K562 (cell line): ENCODE results near the gene MEF2B. TPM values are rescaled to one million over a fixed set of nuclear protein-coding genes. Genes with fewer than 3 reads are reported as not detected.
A peak's percentile ranks its signal among the peaks of the same experiment; 100 is the strongest.

Experiments used
- BHLHE40 ChIP-seq: IDR thresholded peaks from 2 replicates; pipeline ENCODE4 v1.6.1; 2011; ENCODE audit warnings: low read length, improper control_type of control experiment
- BRCA1 ChIP-seq, 2 experiments: fragments of 450-650 bp in 1 of 2; sonication (generic) in 1 of 2; formaldehyde crosslinking in 1 of 2; IDR thresholded peaks; 2 replicates each; pipeline versions ENCODE4 v1.5.0 to v1.6.1; 2017 to 2020; ENCODE audit warnings: mild to moderate bottlenecking in 1 of 2, missing genetic modification reagents in 1 of 2
- CBFA2T2 ChIP-seq: fragments of 450-650 bp; conservative IDR thresholded peaks from 2 replicates; pipeline ENCODE4 v1.6.1; 2017; ENCODE audit warnings: mild to moderate bottlenecking
- CBFB ChIP-seq: sonication (generic); formaldehyde crosslinking; IDR thresholded peaks from 2 replicates; pipeline ENCODE4 v1.4.0; 2020; ENCODE audit warnings: mild to moderate bottlenecking, missing genetic modification reagents
- COPS2 ChIP-seq: fragments of 450-650 bp; conservative IDR thresholded peaks from 2 replicates; pipeline ENCODE4 v1.6.1; 2016; ENCODE audit warnings: mild to moderate bottlenecking, moderate library complexity
- CREM ChIP-seq: IDR thresholded peaks from 2 replicates; pipeline ENCODE4 v1.6.1; 2014; ENCODE audit warnings: antibody characterized with exemption, low read depth
- FOXA3 ChIP-seq, 2 experiments: fragments of 450-650 bp in 1 of 2; sonication (generic) in 1 of 2; formaldehyde crosslinking; IDR thresholded peaks in 1 of 2; conservative IDR thresholded peaks in 1 of 2; 2 replicates each; pipeline versions ENCODE4 v1.4.0 to v1.8.0; 2020 to 2022; ENCODE audit warnings: mild to moderate bottlenecking in 2 of 2, missing genetic modification reagents in 1 of 2
- NR4A1 ChIP-seq, 2 experiments: fragments of 250-450 bp in 1 of 2; fragments of 450-650 bp in 1 of 2; sonication (Bioruptor Pico) in 1 of 2; IDR thresholded peaks; 2 replicates each; pipeline versions ENCODE4 v1.4.0 to v1.6.1; 2016 to 2020; ENCODE audit warnings: mild to moderate bottlenecking in 2 of 2, missing compliant biosample characterization in 1 of 2, missing genetic modification characterization in 1 of 2, moderate library complexity in 1 of 2
- PKNOX1 ChIP-seq: fragments of 450-650 bp; IDR thresholded peaks from 2 replicates; pipeline ENCODE4 v1.6.1; 2016
- POLR3G ChIP-seq: IDR thresholded peaks from 2 replicates; pipeline ENCODE4 v1.6.1; 2011; ENCODE audit not compliant: insufficient read length, insufficient replicate concordance; ENCODE audit errors: extremely low read depth
- PRPF4 ChIP-seq: fragments of 200-400 bp; formaldehyde crosslinking; IDR thresholded peaks from one replicate; pipeline ENCODE4 v1.6.1; 2017; ENCODE audit warnings: low read length, low read depth, mild to moderate bottlenecking; ENCODE audit not compliant: insufficient read depth, poor library complexity, severe bottlenecking
- RREB1 ChIP-seq: fragments of 250-450 bp; sonication (Bioruptor Pico); IDR thresholded peaks from 2 replicates; pipeline ENCODE4 v1.4.0; 2020
- SUPT5H ChIP-seq: fragments of 450-650 bp; IDR thresholded peaks from 2 replicates; pipeline ENCODE4 v1.6.1; 2016
- TRIM28 ChIP-seq: fragments of 450-650 bp; IDR thresholded peaks from 2 replicates; pipeline ENCODE4 v1.6.1; 2017
- ZNF133 ChIP-seq: fragments of 250-450 bp; sonication (Bioruptor Pico); IDR thresholded peaks from 2 replicates; pipeline ENCODE4 v1.4.0; 2020; ENCODE audit warnings: mild to moderate bottlenecking
- ZNF140 ChIP-seq: fragments of 250-450 bp; sonication (Bioruptor Pico); IDR thresholded peaks from 2 replicates; pipeline ENCODE4 v1.8.0; 2021; ENCODE audit warnings: moderate library complexity, mild to moderate bottlenecking, inconsistent platforms
- ZNF274 ChIP-seq: IDR thresholded peaks from 2 replicates; pipeline ENCODE4 v1.6.1; 2011; ENCODE audit warnings: low read depth, mild to moderate bottlenecking, low read length, moderate library complexity, borderline replicate concordance
- ZNF398 ChIP-seq: fragments of 250-450 bp; sonication (Bioruptor Pico); IDR thresholded peaks from 2 replicates; pipeline ENCODE4 v1.8.0; 2021; ENCODE audit warnings: moderate library complexity, mild to moderate bottlenecking, inconsistent platforms
- polyA plus RNA-seq, 8 experiments: library from polyadenylated mRNA; depleted of rRNA in 4 of 8; stranded (reverse) in 5 of 8; unstranded in 3 of 8; fragments of >200 nt; fragmentation: Nextera tagmentation in 2 of 8; fragmentation: Illumina TruSeq in 1 of 8; extraction: Ambion mirVana in 2 of 8; extraction: Trizol in 1 of 8; gene quantifications; 2 replicates each; pipeline versions ENCODE4 v1.2.1 to v1.2.3, GENCODE V29; 2011 to 2014; ENCODE audit warnings: inconsistent platforms in 1 of 8, missing spikeins in 1 of 8
- total RNA-seq, 7 experiments: library from RNA; depleted of rRNA in 6 of 7; stranded (reverse); fragments of >200 nt in 6 of 7; fragmentation: Illumina TruSeq in 2 of 7; extraction: Trizol in 2 of 7; gene quantifications; 2 replicates each; pipeline versions ENCODE4 v1.2.1 to v1.2.3, GENCODE V29; 2011 to 2021; ENCODE audit warnings: low replicate concordance in 1 of 7

MEF2B gene
- total and polyA plus RNA-seq, 9 of the 15 experiments (the other 6 are each of a cell fraction or from before 2014, with no cell fraction given): 0.14 to 1.9 (median 0.71) TPM; not detected in 3

- TF ChIP-seq ZNF398 (CRISPR knock-in tag) (no peak), ZNF140 (CRISPR knock-in tag) (no peak), NR4A1 (CRISPR knock-in tag; IDR thresholded peaks at IDR 0.05) (no peak), NR4A1 (tag; IDR thresholded peaks at IDR 0.05) (no peak), COPS2 (no peak), TRIM28 (no peak), CREM (peak; percentile 35), RREB1 (CRISPR knock-in tag) (no peak), SUPT5H (peak; percentile 43; the same call in 1 of the 2 replicates), PKNOX1 (peak; percentile 20; the same call in 1 of the 2 replicates), BRCA1 (IDR thresholded peaks at IDR 0.05) (no peak), BRCA1 (CRISPR knock-in tag; IDR thresholded peaks at IDR 0.05) (no peak), BHLHE40 (no peak), CBFA2T2 (no peak), ZNF274 (no peak), PRPF4 (no peak), CBFB (CRISPR knock-in tag) (no peak), ZNF133 (CRISPR knock-in tag) (no peak), FOXA3 (CRISPR knock-in tag; conservative IDR thresholded peaks at IDR 0.05 in 1 of 2, IDR thresholded peaks at IDR 0.05 in 1 of 2) (no peak), POLR3G (no peak)
Observed at GRCh38 chr19:19120308-19121231, 49.5 kb downstream of the MEF2B start (continued).
